PFSK-1 (cell line): ENCODE results near the gene CALHM1.

ENCODE experiments used
- FOXP2 ChIP-seq: optimal IDR thresholded peaks from 2 replicates; pipeline ENCODE3; 2011; ENCODE audit warnings: borderline replicate concordance, control low read depth, inconsistent platforms; ENCODE audit not compliant: insufficient read depth; ENCODE audit errors: extremely low read length, extremely low read depth
- POLR2AphosphoS5 ChIP-seq: IDR thresholded peaks from 2 replicates; pipeline ENCODE4 v1.6.1; 2012; ENCODE audit warnings: low read depth, mild to moderate bottlenecking, control low read depth, low read length, moderate library complexity
- REST ChIP-seq, 2 experiments: IDR thresholded peaks; 2 replicates each; pipeline versions ENCODE4 v1.6.1 to v1.8.0; 2011 to 2012; ENCODE audit warnings: low read depth in 2 of 2, low read length in 2 of 2, control low read depth in 1 of 2, inconsistent platforms in 1 of 2, mild to moderate bottlenecking in 1 of 2, moderate library complexity in 1 of 2; ENCODE audit not compliant: insufficient read depth in 1 of 2
- SIN3A ChIP-seq: IDR thresholded peaks from 2 replicates; pipeline ENCODE4 v1.6.1; 2012; ENCODE audit warnings: mild to moderate bottlenecking, low read length, moderate library complexity, borderline replicate concordance; ENCODE audit not compliant: insufficient read depth
- TAF1 ChIP-seq: IDR thresholded peaks from 2 replicates; pipeline ENCODE4 v1.6.1; 2012; ENCODE audit warnings: low read length, control low read depth, borderline replicate concordance; ENCODE audit not compliant: insufficient read depth

The CALHM1 gene

GRCh38 chr10:103493362-103493915 is 34.7 kb upstream of the CALHM1 start, which contains the start of gene NEURL1:
Gene NEURL1 (plus strand): TSS chr10:103493705. CDS start chr10:103494388, 683 bp downstream.
- TF ChIP-seq SIN3A (no peak), REST (IDR thresholded peaks at IDR 0.05; ENCODE audit: insufficient read depth in 1 of 2, low read depth in 2 of 2, low read length in 2 of 2) (no peak), TAF1 (no peak), FOXP2 (no peak), POLR2AphosphoS5 (no peak)

- TF ChIP-seq POLR2AphosphoS5, result no peak
- no peak for TF ChIP-seq SIN3A
- no peak for TF ChIP-seq TAF1
- no peak for TF ChIP-seq REST (IDR thresholded peaks at IDR 0.05; ENCODE audit: insufficient read depth in 1 of 2, low read depth in 2 of 2, low read length in 2 of 2)
- TF ChIP-seq FOXP2, result no peak
Measured at GRCh38 chr10:103492655-103493261, 34.1 kb upstream of the CALHM1 start.

- no peak for TF ChIP-seq FOXP2
- no peak for TF ChIP-seq SIN3A
- TF ChIP-seq POLR2AphosphoS5, result no peak
- TF ChIP-seq TAF1, result no peak
- TF ChIP-seq REST (IDR thresholded peaks at IDR 0.05; ENCODE audit: insufficient read depth in 1 of 2, low read depth in 2 of 2, low read length in 2 of 2), result no peak
Measured at GRCh38 chr10:103491729-103492364, 33.1 kb upstream of the CALHM1 start.

- TF ChIP-seq SIN3A (no peak), TAF1 (no peak), FOXP2 (no peak), POLR2AphosphoS5 (no peak), REST (IDR thresholded peaks at IDR 0.05; ENCODE audit: insufficient read depth in 1 of 2, low read depth in 2 of 2, low read length in 2 of 2) (no peak)
Measured at GRCh38 chr10:103490986-103491314, 32.2 kb upstream of the CALHM1 start.

- TF ChIP-seq REST (IDR thresholded peaks at IDR 0.05; ENCODE audit: insufficient read depth in 1 of 2, low read depth in 2 of 2, low read length in 2 of 2) (no peak), SIN3A (no peak), FOXP2 (no peak), POLR2AphosphoS5 (no peak), TAF1 (no peak)
Measured at GRCh38 chr10:103487410-103487708, 28.7 kb upstream of the CALHM1 start.
